ENCODE data around the gene MINDY1.

The MINDY1 gene

GRCh38 chr1:151006327-151007052, at the start of gene MINDY1:
Gene MINDY1, minus strand, starts transcription at chr1:151006902. Its CDS starts 4,285 bp downstream, at chr1:151002617.
- DNase-seq (ENCODE audit: low read depth in 2 of 2) = no peak

GRCh38 chr1:151056149-151056548, 49.4 kb upstream of the MINDY1 start:
- DNase-seq (ENCODE audit: low read depth in 2 of 2) = no peak

- no peak for DNase-seq (ENCODE audit: low read depth in 2 of 2)
Measured at GRCh38 chr1:151055581-151055980, 48.9 kb upstream of the MINDY1 start.

- no peak for DNase-seq (ENCODE audit: low read depth in 2 of 2)
Measured at GRCh38 chr1:151054971-151055547, 48.4 kb upstream of the MINDY1 start.

GRCh38 chr1:151051356-151052009, 44.8 kb upstream of the MINDY1 start:
- DNase-seq (ENCODE audit: low read depth in 2 of 2) = no peak

GRCh38 chr1:151050051-151050688, 43.5 kb upstream of the MINDY1 start:
- no peak for DNase-seq (ENCODE audit: low read depth in 2 of 2)

GRCh38 chr1:151049458-151049857, 42.8 kb upstream of the MINDY1 start:
- no peak for DNase-seq (ENCODE audit: low read depth in 2 of 2)

GRCh38 chr1:151048645-151049032, 41.9 kb upstream of the MINDY1 start:
- DNase-seq (ENCODE audit: low read depth in 2 of 2) = no peak

GRCh38 chr1:151047925-151048644, 41.4 kb upstream of the MINDY1 start:
- DNase-seq (ENCODE audit: low read depth in 2 of 2) = no peak

GRCh38 chr1:151047591-151047924, 40.9 kb upstream of the MINDY1 start, which contains the start of gene C1orf56:
Gene C1orf56, plus strand, starts transcription at chr1:151047751. Its CDS starts 97 bp downstream, at chr1:151047848.
- peak in 1 of 2 donors; percentile 45 for DNase-seq (ENCODE audit: low read depth in 2 of 2)

GRCh38 chr1:151043163-151043562, 36.5 kb upstream of the MINDY1 start:
- DNase-seq (ENCODE audit: low read depth in 2 of 2) = no peak

GRCh38 chr1:151039521-151039920, 32.8 kb upstream of the MINDY1 start:
- DNase-seq (ENCODE audit: low read depth in 2 of 2) = no peak

- DNase-seq (ENCODE audit: low read depth in 2 of 2) = no peak
Measured at GRCh38 chr1:151037032-151037431, 30.3 kb upstream of the MINDY1 start.

GRCh38 chr1:151036356-151036755, 29.7 kb upstream of the MINDY1 start, which contains the start of gene BNIPL:
Gene BNIPL, plus strand, starts transcription at chr1:151036586. Its CDS starts 140 bp downstream, at chr1:151036726.
- no peak for DNase-seq (ENCODE audit: low read depth in 2 of 2)

GRCh38 chr1:151035167-151035566, 28.5 kb upstream of the MINDY1 start:
- DNase-seq (ENCODE audit: low read depth in 2 of 2) = no peak

- DNase-seq (ENCODE audit: low read depth in 2 of 2) = no peak
Measured at GRCh38 chr1:151032164-151032563, 25.5 kb upstream of the MINDY1 start.

GRCh38 chr1:151026460-151026859, 19.8 kb upstream of the MINDY1 start:
- DNase-seq (ENCODE audit: low read depth in 2 of 2) = no peak

- DNase-seq (ENCODE audit: low read depth in 2 of 2) = peak; percentile 72 to 76
Measured at GRCh38 chr1:151024540-151025146, 17.9 kb upstream of the MINDY1 start.

GRCh38 chr1:151013518-151013917, 6.8 kb upstream of the MINDY1 start:
- no peak for DNase-seq (ENCODE audit: low read depth in 2 of 2)

GRCh38 chr1:151012684-151013471, 6.2 kb upstream of the MINDY1 start:
- DNase-seq (ENCODE audit: low read depth in 2 of 2) = no peak
